22Rv1 (cell line): ENCODE results near the gene SDK1.

Source experiments
- H3K27ac ChIP-seq: fragments of 450-650 bp; 2 replicates; pipeline ENCODE4 v1.5.1; 2017
- CTCF ChIP-seq: fragments of 450-650 bp; IDR thresholded peaks from 2 replicates; pipeline ENCODE4 v1.5.1; 2017; ENCODE audit warnings: mild to moderate bottlenecking
- ZFX ChIP-seq: fragments of 450-650 bp; IDR thresholded peaks from 2 replicates; pipeline ENCODE4 v1.6.1; 2017; ENCODE audit warnings: antibody characterized with exemption, borderline replicate concordance

The SDK1 gene

GRCh38 chr7:4184653-4185052 is 883.6 kb downstream of the SDK1 start:
- H3K27ac ChIP-seq, result no peak overlapping the region
- no peak for TF ChIP-seq CTCF
- no peak for TF ChIP-seq ZFX

GRCh38 chr7:4185136-4185535 is 884.1 kb downstream of the SDK1 start:
- TF ChIP-seq ZFX (no peak), CTCF (no peak)
- no peak overlapping the region for H3K27ac ChIP-seq

GRCh38 chr7:4185721-4186512 is 884.9 kb downstream of the SDK1 start:
- no peak overlapping the region for H3K27ac ChIP-seq
- no peak for TF ChIP-seq ZFX
- no peak for TF ChIP-seq CTCF

- H3K27ac ChIP-seq, result no peak overlapping the region
- no peak for TF ChIP-seq CTCF
- TF ChIP-seq ZFX, result no peak
These were observed 885.4 kb downstream of the SDK1 start for GRCh38 chr7:4186513-4186780.

GRCh38 chr7:4188651-4189050 is 887.6 kb downstream of the SDK1 start:
- no peak for TF ChIP-seq CTCF
- TF ChIP-seq ZFX, result no peak

GRCh38 chr7:4189131-4189570 is 888.1 kb downstream of the SDK1 start:
- TF ChIP-seq ZFX, result no peak
- no peak for TF ChIP-seq CTCF
- 0 out of 2 replicates have a peak overlapping the region, but pooled peaks have one; percentile 17 for H3K27ac ChIP-seq

More at GRCh38 chr7:4188651-4189050, 887.6 kb downstream of the SDK1 start:
- no peak overlapping the region for H3K27ac ChIP-seq

- no peak overlapping the region for H3K27ac ChIP-seq
- TF ChIP-seq ZFX (no peak), CTCF (no peak)
These were observed 889.2 kb downstream of the SDK1 start for GRCh38 chr7:4190010-4190981.
